ENCODE measurements around the gene SENP2. TPM values are rescaled to one million over a fixed set of nuclear protein-coding genes. Genes with fewer than 3 reads are reported as not detected.

Gene SENP2
- total RNA-seq, 1 donor from 2014 or later: 52.3 TPM

DNA sequence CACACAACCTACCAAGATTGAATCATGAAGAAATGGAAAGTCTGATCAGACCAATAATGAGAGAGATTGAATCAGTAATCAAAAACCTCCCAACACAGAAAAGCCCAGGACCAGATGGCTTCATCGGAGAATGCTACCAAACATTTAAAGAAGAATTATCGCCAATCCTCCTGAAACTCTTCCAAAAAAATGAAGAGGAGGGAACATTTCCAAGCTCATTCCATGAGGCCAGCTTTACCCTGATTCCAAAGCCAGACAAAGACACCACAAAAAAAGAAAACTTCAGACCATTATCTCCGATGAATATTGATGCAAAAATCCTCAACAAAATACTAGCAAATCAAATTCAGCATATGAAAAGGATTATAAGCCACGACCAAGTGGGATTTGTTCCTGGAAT lies 94.1 kb downstream of the SENP2 start:
- Mint-ChIP-seq H3K27me3 (no peaks in the 10 kb centered on the region), H3K9me3 (ENCODE audit: low read depth) (no peaks in the 10 kb centered on the region), H3K27ac (no peak overlapping the region), H3K4me1 (ENCODE audit: low read depth) (no peaks in the 10 kb centered on the region), H3K36me3 (ENCODE audit: insufficient read depth) (peaks cover 29% of the 10 kb centered on the region), H3K4me3 (ENCODE audit: low read depth) (no peak overlapping the region)
- TF ChIP-seq, protein P1, sequence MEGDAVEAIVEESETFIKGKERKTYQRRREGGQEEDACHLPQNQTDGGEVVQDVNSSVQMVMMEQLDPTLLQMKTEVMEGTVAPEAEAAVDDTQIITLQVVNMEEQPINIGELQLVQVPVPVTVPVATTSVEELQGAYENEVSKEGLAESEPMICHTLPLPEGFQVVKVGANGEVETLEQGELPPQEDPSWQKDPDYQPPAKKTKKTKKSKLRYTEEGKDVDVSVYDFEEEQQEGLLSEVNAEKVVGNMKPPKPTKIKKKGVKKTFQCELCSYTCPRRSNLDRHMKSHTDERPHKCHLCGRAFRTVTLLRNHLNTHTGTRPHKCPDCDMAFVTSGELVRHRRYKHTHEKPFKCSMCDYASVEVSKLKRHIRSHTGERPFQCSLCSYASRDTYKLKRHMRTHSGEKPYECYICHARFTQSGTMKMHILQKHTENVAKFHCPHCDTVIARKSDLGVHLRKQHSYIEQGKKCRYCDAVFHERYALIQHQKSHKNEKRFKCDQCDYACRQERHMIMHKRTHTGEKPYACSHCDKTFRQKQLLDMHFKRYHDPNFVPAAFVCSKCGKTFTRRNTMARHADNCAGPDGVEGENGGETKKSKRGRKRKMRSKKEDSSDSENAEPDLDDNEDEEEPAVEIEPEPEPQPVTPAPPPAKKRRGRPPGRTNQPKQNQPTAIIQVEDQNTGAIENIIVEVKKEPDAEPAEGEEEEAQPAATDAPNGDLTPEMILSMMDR (IDR thresholded peaks at IDR 0.05; ENCODE audit: unreplicated experiment): no peak
- DNase-seq (ENCODE audit: low spot score, unreplicated experiment): no peak

Other genes with a start within 250 kb of the SENP2 start
- gene MAP3K13, start 223.2 kb upstream of the SENP2 start, total RNA-seq: 29.6 and 31.0 TPM in 2 replicates
- gene TMEM41A, start 87.3 kb upstream of the SENP2 start, total RNA-seq: 17.8 and 18.0 TPM in 2 replicates
- gene LIPH, start 33.7 kb upstream of the SENP2 start, total RNA-seq: 0.11 and 0.79 TPM in 2 replicates
- 187 and 190 TPM in 2 replicates for gene IGF2BP2, start 238.7 kb downstream of the SENP2 start, total RNA-seq